ENCODE results near the gene TMEM42.

GRCh38 chr3:44875596-44875995 is 13.9 kb downstream of the TMEM42 start:
- no peak for TF ChIP-seq POLR2A (IDR thresholded peaks at IDR 0.05)
- TF ChIP-seq EP300 (IDR thresholded peaks at IDR 0.05), result no peak
- no peak for TF ChIP-seq CTCF (IDR thresholded peaks at IDR 0.05)
- no peak for TF ChIP-seq POLR2AphosphoS5 (IDR thresholded peaks at IDR 0.05)

Measured in sigmoid colon (tissue), 4 donors.